ENCODE measurements around the gene DCBLD1. TPM values are rescaled to one million over a fixed set of nuclear protein-coding genes. Genes with fewer than 3 reads are reported as not detected.

Gene DCBLD1
- total and polyA plus RNA-seq, 2 of the 4 experiments (the other 2 are of a cell fraction): 21.1 to 27.8 TPM

GRCh38 chr6:117480651-117481050, 1.8 kb upstream of the DCBLD1 start:
- H3K9me1 ChIP-seq (ENCODE audit: insufficient read depth, low read length): no peaks in the 10 kb centered on the region; the same call in 1 of the 2 replicates
- H3K56ac ChIP-seq (ENCODE audit: extremely low read depth, insufficient read depth, low read length): no peak overlapping the region
- no peaks in the 10 kb centered on the region for H3K9me3 ChIP-seq (ENCODE audit: control insufficient read depth, insufficient read depth, low read length)
- H4K5ac ChIP-seq (ENCODE audit: low read depth, low read length): no peak overlapping the region
- no peak overlapping the region for H3K14ac ChIP-seq (replicated peaks; ENCODE audit: low read depth, low read length)
- H3K36me3 ChIP-seq (ENCODE audit: control insufficient read depth, insufficient read depth, low read length): no peaks in the 10 kb centered on the region
- H3K4ac ChIP-seq (ENCODE audit: low read depth, low read length): no peak overlapping the region
- no peak overlapping the region for H2BK20ac ChIP-seq (ENCODE audit: low read depth, low read length)
- ATAC-seq (ENCODE audit: low read depth) (no peak), DNase-seq (no peak)
- ChIA-PET POLR2A (ENCODE audit: unreplicated experiment) (no interaction called here), CTCF (interaction anchor here (0.6 kb wide), 1 partner anchor 13 kb away, joined by 6 read pairs; no protein-coding TSS in a partner anchor)
- H4K91ac ChIP-seq (ENCODE audit: insufficient read depth, low read depth, low read length): no peak overlapping the region
- peaks cover 2 to 24% of the 10 kb centered on the region in 2 experiments; a peak in 2 of 4 replicates for H3K79me1 ChIP-seq (ENCODE audit: low read depth in 1 of 2, low read length in 2 of 2)
- H2BK5ac ChIP-seq (ENCODE audit: low read depth, low read length, poor library complexity, severe bottlenecking): no peak overlapping the region
- WGBS, 2 experiments (ENCODE audit: extremely low coverage in 2 of 2, insufficient read length in 1 of 2): no CpG with 5 or more reads among the region's 3 CpGs
- H3K4me3 ChIP-seq (ENCODE audit: insufficient read depth, low read depth, low read length): no peak overlapping the region
- H2BK15ac ChIP-seq (ENCODE audit: low read depth, low read length): no peak overlapping the region
- TF ChIP-seq ELK1 (IDR thresholded peaks at IDR 0.05; ENCODE audit: borderline replicate concordance, low read depth, low read length): no peak
- TF ChIP-seq POLR2A (IDR thresholded peaks at IDR 0.05; ENCODE audit: low read depth, low read length): no peak
- no peak for TF ChIP-seq CHD1 (IDR thresholded peaks at IDR 0.05; ENCODE audit: low read depth, low read length)
- TF ChIP-seq RAD21 (IDR thresholded peaks at IDR 0.05; ENCODE audit: low read length): no peak
- TF ChIP-seq CTCF (conservative IDR thresholded peaks at IDR 0.05; ENCODE audit: low read depth, low read length): no peak
- TF ChIP-seq FOS (IDR thresholded peaks at IDR 0.05; ENCODE audit: low read depth, low read length): no peak
- no peak for TF ChIP-seq MXI1 (IDR thresholded peaks at IDR 0.05; ENCODE audit: borderline replicate concordance, low read depth, low read length)
- TF ChIP-seq MAFK (IDR thresholded peaks at IDR 0.05; ENCODE audit: low read depth, low read length): no peak
- TF ChIP-seq USF2 (IDR thresholded peaks at IDR 0.05; ENCODE audit: low read depth, low read length): no peak
- TF ChIP-seq NFE2L2 (IDR thresholded peaks at IDR 0.05; ENCODE audit: low read depth, low read length): no peak
- TF ChIP-seq MAZ (IDR thresholded peaks at IDR 0.05; ENCODE audit: borderline replicate concordance, low read depth, low read length): no peak
- no peak for TF ChIP-seq SMC3 (IDR thresholded peaks at IDR 0.05; ENCODE audit: low read depth, low read length)
- TF ChIP-seq RCOR1 (IDR thresholded peaks at IDR 0.05; ENCODE audit: insufficient replicate concordance, low read length): no peak
- TF ChIP-seq BHLHE40 (IDR thresholded peaks at IDR 0.05; ENCODE audit: low read depth, low read length): no peak
- TF ChIP-seq CEBPB (IDR thresholded peaks at IDR 0.05; ENCODE audit: low read depth, low read length): no peak
- TF ChIP-seq RFX5 (IDR thresholded peaks at IDR 0.05; ENCODE audit: low read depth, low read length): no peak
- in situ Hi-C loops (cut with MboI; ENCODE audit: low sequenced_read_pairs) (no loop called here), intact Hi-C loops (cut with micrococcal nuclease) (no loop called here), dilution Hi-C loops (cut with HindIII; ENCODE audit: low sequenced_read_pairs, unreplicated experiment) (no loop called here)
- no peak overlapping the region for H4K8ac ChIP-seq (ENCODE audit: low read depth in 2 of 2, low read length in 2 of 2)
- no peak overlapping the region for H2AFZ ChIP-seq (replicated peaks; ENCODE audit: low read length, poor library complexity)
- no peaks in the 10 kb centered on the region for H3K27me3 ChIP-seq (ENCODE audit: control insufficient read depth, insufficient read depth, low read length)
- no peak overlapping the region for H3K27ac ChIP-seq (ENCODE audit: insufficient read depth, low read length)
- H2BK120ac ChIP-seq (ENCODE audit: low read depth, low read length): no peak overlapping the region
- no peak overlapping the region for H3K4me2 ChIP-seq (ENCODE audit: low read depth, low read length)
- no peak overlapping the region for H3K9ac ChIP-seq (ENCODE audit: low read depth, low read length)
- H3K23ac ChIP-seq (ENCODE audit: low read depth, low read length): no peak overlapping the region
- no peaks in the 10 kb centered on the region for H3K4me1 ChIP-seq (ENCODE audit: control insufficient read depth, insufficient read depth, low read length)
- no peak overlapping the region for H3K18ac ChIP-seq (ENCODE audit: low read depth, low read length)
- no peak overlapping the region for H2AK9ac ChIP-seq (replicated peaks; ENCODE audit: low read depth, low read length, poor library complexity)
- H2AK5ac ChIP-seq (ENCODE audit: low read depth, low read length): no peak overlapping the region
- H4K20me1 ChIP-seq (ENCODE audit: insufficient read depth, low read length): no peaks in the 10 kb centered on the region
- no TSS peak for BruUV-seq (replicated peaks)
